Transverse colon (tissue), 4 donors: ENCODE measurements around the gene PIGN. TPM values are rescaled to one million over a fixed set of nuclear protein-coding genes. Genes with fewer than 3 reads are reported as not detected.

ENCODE experiments used
- DNase-seq: peaks from one replicate; pipeline ENCODE4 v3.0.0-alpha.2; 2019
- H3K27ac ChIP-seq, 4 donors: fragments of 200-600 bp; sonication (generic); 2 replicates each; pipeline ENCODE4 v1.5.1; 2016 to 2018; ENCODE audit warnings: inconsistent platforms in 4 of 4
- H3K27me3 ChIP-seq: fragments of 200-600 bp; sonication (generic); 2 replicates; pipeline ENCODE4 v1.5.1; 2017; ENCODE audit warnings: inconsistent platforms
- H3K36me3 ChIP-seq, 4 donors: fragments of 200-600 bp; sonication (generic); 2 replicates each; pipeline ENCODE4 v1.5.1; 2017 to 2019; ENCODE audit warnings: inconsistent platforms in 4 of 4
- H3K4me1 ChIP-seq, 4 donors: fragments of 200-600 bp; sonication (generic); 2 replicates each; pipeline ENCODE4 v1.5.1; 2017 to 2020; ENCODE audit warnings: inconsistent platforms in 4 of 4
- H3K4me3 ChIP-seq, 4 donors: fragments of 200-600 bp; sonication (generic); 1 replicate in 1 of 4; 2 replicates in 3 of 4; pipeline versions ENCODE4 v1.5.1 to v1.6.1; 2017 to 2019; ENCODE audit warnings: inconsistent platforms in 4 of 4
- H3K9me3 ChIP-seq, 2 donors: fragments of 200-600 bp; sonication (generic); 2 replicates each; pipeline ENCODE4 v1.5.1; 2017 to 2019; ENCODE audit warnings: inconsistent platforms in 2 of 2
- EP300 ChIP-seq: sonication (generic); formaldehyde crosslinking; IDR thresholded peaks from one replicate; pipeline ENCODE4 v1.6.1; 2017; ENCODE audit warnings: antibody characterized with exemption, low read depth
- POLR2A ChIP-seq: fragments of 450-650 bp; IDR thresholded peaks from one replicate; pipeline ENCODE4 v1.6.1; 2016; ENCODE audit warnings: antibody characterized with exemption, mild to moderate bottlenecking, moderate library complexity
- POLR2AphosphoS5 ChIP-seq, 3 donors: sonication (generic); formaldehyde crosslinking; IDR thresholded peaks; one replicate each; pipeline ENCODE4 v1.6.1; 2016; ENCODE audit warnings: antibody characterized with exemption in 3 of 3
- WGBS, 2 donors: methylation state at CpG; one replicate each; pipeline ENCODE4 v1.1.5; 2018; ENCODE audit warnings: low coverage in 1 of 2; 5-methylcytosine and 5-hydroxymethylcytosine counted together
- in situ Hi-C, 4 donors: fragments of 200-750 bp; cut with MboI; loops; one replicate each; pipeline versions ENCODE4 v1.15.0 to v1.15.1; 2017; ENCODE audit warnings: low sequenced_read_pairs in 3 of 4, low pct_ligation_motif_present in 1 of 4, low pct_unique_long_range_greater_than_20kb in 1 of 4
- intact Hi-C: fragments of 100-400 bp; cut with DNase I; formaldehyde crosslinking; loops from one replicate; pipeline ENCODE4 v1.15.1; 2023; ENCODE audit warnings: low total_unique reads
- total RNA-seq, 4 donors: library from RNA; depleted of rRNA; stranded (reverse); fragments of >200 nt; gene quantifications; one replicate each; pipeline ENCODE4 v1.1.0, GENCODE V29; 2016
- TF ChIP-seq, protein P1 (sequence below), 5 experiments: fragments of 200-600 bp in 3 of 5; fragments of 450-650 bp in 2 of 5; sonication (generic) in 3 of 5; IDR thresholded peaks; 1 replicate in 2 of 5; 2 replicates in 3 of 5; pipeline ENCODE4 v1.5.1; 2016 to 2017; ENCODE audit warnings: antibody characterized with exemption in 5 of 5, inconsistent platforms in 3 of 5, mild to moderate bottlenecking in 2 of 5, moderate library complexity in 1 of 5

Gene PIGN
- total RNA-seq, 4 donors from 2014 or later = 15.3 to 105 (median 42.3) TPM

DNA sequence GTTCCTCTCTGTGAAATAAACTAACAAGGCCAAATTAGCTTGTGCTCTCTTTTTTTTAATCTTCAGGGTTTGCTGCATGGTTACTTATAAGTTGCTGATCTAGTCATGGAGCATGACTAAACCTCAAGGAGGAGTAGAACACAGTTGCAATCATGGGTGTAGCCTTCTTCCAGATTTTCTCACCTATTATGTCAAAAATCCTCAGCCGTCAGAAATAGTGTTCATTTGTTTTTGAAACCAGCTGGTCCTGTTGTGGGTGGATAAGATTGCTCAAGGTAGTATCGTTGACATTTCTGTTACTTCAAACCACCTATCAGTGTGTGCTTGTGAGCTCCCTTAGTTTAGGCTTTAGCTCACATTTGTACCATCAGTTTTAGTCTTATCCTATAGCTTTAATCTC lies 11.4 kb upstream of the PIGN start:
- Histone ChIP-seq H3K4me1 (peaks cover 18 to 75% (median 37%) of the 10 kb centered on the region in 4 donors), H3K27ac (no peak overlapping the region), H3K9me3 (no peaks in the 10 kb centered on the region), H3K36me3 (no peaks in the 10 kb centered on the region), H3K27me3 (no peaks in the 10 kb centered on the region), H3K4me3 (no peak overlapping the region)
- TF ChIP-seq POLR2AphosphoS5 (IDR thresholded peaks at IDR 0.05) (no peak), POLR2A (no peak), EP300 (no peak)
- TF ChIP-seq, protein P1, sequence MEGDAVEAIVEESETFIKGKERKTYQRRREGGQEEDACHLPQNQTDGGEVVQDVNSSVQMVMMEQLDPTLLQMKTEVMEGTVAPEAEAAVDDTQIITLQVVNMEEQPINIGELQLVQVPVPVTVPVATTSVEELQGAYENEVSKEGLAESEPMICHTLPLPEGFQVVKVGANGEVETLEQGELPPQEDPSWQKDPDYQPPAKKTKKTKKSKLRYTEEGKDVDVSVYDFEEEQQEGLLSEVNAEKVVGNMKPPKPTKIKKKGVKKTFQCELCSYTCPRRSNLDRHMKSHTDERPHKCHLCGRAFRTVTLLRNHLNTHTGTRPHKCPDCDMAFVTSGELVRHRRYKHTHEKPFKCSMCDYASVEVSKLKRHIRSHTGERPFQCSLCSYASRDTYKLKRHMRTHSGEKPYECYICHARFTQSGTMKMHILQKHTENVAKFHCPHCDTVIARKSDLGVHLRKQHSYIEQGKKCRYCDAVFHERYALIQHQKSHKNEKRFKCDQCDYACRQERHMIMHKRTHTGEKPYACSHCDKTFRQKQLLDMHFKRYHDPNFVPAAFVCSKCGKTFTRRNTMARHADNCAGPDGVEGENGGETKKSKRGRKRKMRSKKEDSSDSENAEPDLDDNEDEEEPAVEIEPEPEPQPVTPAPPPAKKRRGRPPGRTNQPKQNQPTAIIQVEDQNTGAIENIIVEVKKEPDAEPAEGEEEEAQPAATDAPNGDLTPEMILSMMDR (IDR thresholded peaks at IDR 0.05) = no peak
- 52 to 53% methylated on average over 2 of the region's 2 CpGs for WGBS, 2 donors
- DNase-seq = no peak
- in situ Hi-C loops = loop anchor here in 3 of 4 donors (25.0 kb wide), 3 partner anchors 339 to 514 kb away; partner anchors contain the start of gene PHLPP1 (in 1 of the 3)
- intact Hi-C loops = no loop called here

DNA sequence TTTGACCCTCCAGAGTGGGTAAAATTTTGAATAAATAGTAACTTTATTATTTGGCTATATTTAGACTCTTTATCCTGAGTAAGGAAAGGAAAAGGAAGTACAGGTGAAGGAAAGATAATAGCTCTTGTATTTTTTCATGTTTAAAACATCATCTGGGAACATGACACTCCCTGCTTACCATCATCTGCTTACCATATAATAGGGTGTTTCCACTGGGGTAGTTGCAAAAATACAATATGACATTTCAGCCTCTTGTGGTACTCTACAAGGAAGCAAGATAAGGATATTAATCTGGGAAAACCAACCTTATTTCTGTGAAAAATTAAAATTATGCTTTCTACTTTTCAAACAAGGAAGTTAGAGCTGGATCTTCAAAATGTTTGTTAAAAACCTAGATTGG lies 10.1 kb upstream of the PIGN start:
- H3K9me3 ChIP-seq = no peaks in the 10 kb centered on the region
- peaks cover 16 to 69% (median 33%) of the 10 kb centered on the region in 4 donors for H3K4me1 ChIP-seq
- peak overlapping the region in 3 of 4 donors; percentile 4 to 48 (median 30) for H3K27ac ChIP-seq
- in situ Hi-C loops = loop anchor here in 3 of 4 donors (25.0 kb wide), 3 partner anchors 340 to 515 kb away; partner anchors contain the start of gene PHLPP1 (in 1 of the 3)
- H3K36me3 ChIP-seq = no peaks in the 10 kb centered on the region
- DNase-seq = no peak
- TF ChIP-seq EP300 (no peak), POLR2AphosphoS5 (IDR thresholded peaks at IDR 0.05) (no peak), POLR2A (no peak)
- TF ChIP-seq, protein P1 (IDR thresholded peaks at IDR 0.05) = no peak
- H3K27me3 ChIP-seq = no peaks in the 10 kb centered on the region
- no peak overlapping the region for H3K4me3 ChIP-seq
- intact Hi-C loops = no loop called here

DNA sequence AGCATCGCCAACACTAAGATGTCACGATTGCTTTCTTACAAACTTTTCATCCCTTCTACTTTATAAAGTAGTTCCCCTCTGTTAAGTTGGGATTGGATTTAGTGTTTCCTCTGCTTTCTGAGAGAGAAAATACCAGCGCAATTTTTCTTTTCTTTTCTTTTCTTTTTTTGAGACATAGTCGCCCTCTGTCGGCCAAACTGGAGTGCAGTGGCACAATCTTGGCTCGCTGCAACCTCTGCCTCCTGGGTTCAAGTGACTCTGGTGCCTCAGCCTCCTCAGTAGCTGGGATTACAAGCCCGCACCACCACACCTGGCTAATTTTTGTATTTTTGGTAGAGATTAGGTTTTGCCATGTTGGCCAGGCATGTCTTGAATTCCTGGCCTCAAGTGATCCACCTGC lies 9.2 kb upstream of the PIGN start:
- peaks cover 16 to 61% (median 28%) of the 10 kb centered on the region in 4 donors for H3K4me1 ChIP-seq
- H3K27me3 ChIP-seq = no peaks in the 10 kb centered on the region
- no peaks in the 10 kb centered on the region for H3K9me3 ChIP-seq
- intact Hi-C loops = no loop called here
- no peaks in the 10 kb centered on the region for H3K36me3 ChIP-seq
- H3K27ac ChIP-seq = no peak overlapping the region
- no peak overlapping the region for H3K4me3 ChIP-seq
- DNase-seq = no peak
- no peak for TF ChIP-seq POLR2AphosphoS5 (IDR thresholded peaks at IDR 0.05)
- WGBS, 2 donors = 93 to 94% methylated on average over 3 to 7 of the region's 7 CpGs
- in situ Hi-C loops = loop anchor here in 3 of 4 donors (25.0 kb wide), 3 partner anchors 341 to 516 kb away; partner anchors contain the start of gene PHLPP1 (in 1 of the 3)

DNA sequence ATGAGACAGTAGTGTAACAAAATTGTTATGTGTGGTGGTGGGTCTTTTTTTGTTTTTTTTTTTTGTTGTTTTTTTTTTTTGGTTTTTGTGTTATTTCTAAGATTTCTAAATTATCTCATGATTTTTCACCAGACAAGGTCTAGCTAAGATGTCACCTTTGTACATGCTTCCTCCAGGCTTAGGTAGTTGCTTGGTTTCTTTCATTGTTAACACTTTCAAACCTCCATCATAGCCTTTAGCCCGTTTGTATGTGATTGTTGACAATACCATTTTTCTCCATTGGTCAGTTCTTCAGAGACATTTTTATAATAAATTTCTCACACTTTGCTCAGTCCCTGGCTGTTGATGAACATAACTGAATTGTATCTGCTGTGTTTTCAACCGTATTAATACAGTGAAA lies 2.4 kb upstream of the PIGN start:
- in situ Hi-C loops = loop anchor here (5.0 to 25.0 kb wide), 6 partner anchors 56 to 523 kb away; partner anchors contain the start of gene PHLPP1 (in 1 of the 4)
- H3K9me3 ChIP-seq = no peaks in the 10 kb centered on the region
- no peaks in the 10 kb centered on the region for H3K36me3 ChIP-seq
- H3K4me1 ChIP-seq = peaks cover 8 to 51% (median 25%) of the 10 kb centered on the region in 4 donors
- intact Hi-C loops = loop anchor here (10.0 kb wide), 1 partner anchor 56 kb away; no protein-coding TSS in a partner anchor
- DNase-seq = no peak
- H3K27me3 ChIP-seq = no peaks in the 10 kb centered on the region
- H3K4me3 ChIP-seq = peak overlapping the region in 3 of 4 donors; percentile 83 to 91 (median 85)
- peak overlapping the region in 3 of 4 donors; percentile 86 to 92 (median 90) for H3K27ac ChIP-seq
- 15 to 21% methylated on average over 2 of the region's 2 CpGs for WGBS, 2 donors
- TF ChIP-seq, protein P1 (IDR thresholded peaks at IDR 0.05) = no peak
